Ascending aorta (tissue), 2 donors: ENCODE measurements around the gene CPN2. TPM values are rescaled to one million over a fixed set of nuclear protein-coding genes. Genes with fewer than 3 reads are reported as not detected.

Source experiments
- DNase-seq, 2 donors: peaks; one replicate each; pipeline ENCODE4 v3.0.0-alpha.2; 2019; ENCODE audit warnings: low spot score in 2 of 2
- H3K27ac ChIP-seq, 2 donors: fragments of 200-600 bp; sonication (generic); one replicate each; pipeline ENCODE4 v1.5.1; 2016 to 2017; ENCODE audit warnings: mild to moderate bottlenecking in 1 of 2
- H3K27me3 ChIP-seq: fragments of 200-600 bp; sonication (generic); one replicate; pipeline ENCODE4 v1.5.1; 2017
- H3K36me3 ChIP-seq, 2 donors: fragments of 200-600 bp; sonication (generic); one replicate each; pipeline ENCODE4 v1.5.1; 2016
- H3K4me1 ChIP-seq, 2 donors: fragments of 200-600 bp; sonication (generic); one replicate each; pipeline ENCODE4 v1.5.1; 2016 to 2017; ENCODE audit warnings: mild to moderate bottlenecking in 1 of 2
- H3K4me3 ChIP-seq, 2 donors: fragments of 200-600 bp; sonication (generic); one replicate each; pipeline ENCODE4 v1.5.1; 2016 to 2017; ENCODE audit warnings: mild to moderate bottlenecking in 1 of 2
- H3K9me3 ChIP-seq, 2 donors: fragments of 200-600 bp; sonication (generic); one replicate each; pipeline ENCODE4 v1.5.1; 2016
- CTCF ChIP-seq, 3 experiments: fragments of 200-600 bp in 2 of 3; fragments of 450-650 bp in 1 of 3; sonication (generic) in 2 of 3; IDR thresholded peaks; one replicate each; pipeline ENCODE4 v1.5.1; 2016 to 2019; ENCODE audit warnings: antibody characterized with exemption in 3 of 3, mild to moderate bottlenecking in 1 of 3, moderate library complexity in 1 of 3
- intact Hi-C: fragments of 100-400 bp; cut with DNase I; formaldehyde crosslinking; loops from one replicate; pipeline ENCODE4 v1.15.1; 2023
- total RNA-seq: library from RNA; depleted of rRNA; stranded (reverse); fragments of >200 nt; gene quantifications from one replicate; pipeline ENCODE4 v1.1.0, GENCODE V29; 2016

Gene CPN2
- total RNA-seq, 1 donor from 2014 or later = not detected

- Histone ChIP-seq H3K4me3 (no peak overlapping the region), H3K36me3 (no peaks in the 10 kb centered on the region), H3K9me3 (no peaks in the 10 kb centered on the region), H3K27me3 (no peaks in the 10 kb centered on the region), H3K4me1 (no peaks in the 10 kb centered on the region), H3K27ac (no peak overlapping the region)
- TF ChIP-seq CTCF (IDR thresholded peaks at IDR 0.05) = no peak
- DNase-seq = no peak
- intact Hi-C loops = no loop called here
These were observed 5.1 kb downstream of the CPN2 start for GRCh38 chr3:194346035-194346434.

- no peak overlapping the region for H3K4me3 ChIP-seq
- peak in 1 of 2 donors; percentile 85 for DNase-seq
- H3K27ac ChIP-seq = no peak overlapping the region
- no peaks in the 10 kb centered on the region for H3K9me3 ChIP-seq
- H3K4me1 ChIP-seq = no peaks in the 10 kb centered on the region
- H3K36me3 ChIP-seq = no peaks in the 10 kb centered on the region
- intact Hi-C loops = loop anchor here (1.0 kb wide), 1 partner anchor 11 kb away; no protein-coding TSS in a partner anchor
- TF ChIP-seq CTCF (IDR thresholded peaks at IDR 0.05) = peak; percentile 63 to 97 (median 89)
- H3K27me3 ChIP-seq = no peaks in the 10 kb centered on the region
These were observed 7.1 kb downstream of the CPN2 start for GRCh38 chr3:194344012-194344411.

DNA sequence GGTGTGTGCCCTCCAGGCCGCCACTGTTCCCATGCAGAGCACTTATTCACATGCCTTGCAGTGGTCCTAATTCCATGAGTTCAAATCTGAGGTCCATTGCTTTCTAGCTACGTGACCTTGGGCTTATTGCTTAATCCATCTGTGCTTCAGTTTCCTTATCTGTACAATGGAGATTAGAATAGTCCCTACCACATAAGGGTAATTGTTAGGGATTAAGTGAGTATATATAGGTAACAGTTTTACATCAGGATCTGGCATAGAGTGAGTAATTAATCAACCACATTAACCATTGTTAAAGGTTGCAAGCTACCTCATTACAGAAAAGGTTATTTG lies 7.6 kb downstream of the CPN2 start:
- no peak for DNase-seq
- no peak overlapping the region for H3K27ac ChIP-seq
- no peaks in the 10 kb centered on the region for H3K9me3 ChIP-seq
- no peaks in the 10 kb centered on the region for H3K4me1 ChIP-seq
- H3K36me3 ChIP-seq = no peaks in the 10 kb centered on the region
- H3K4me3 ChIP-seq = no peak overlapping the region
- no peak for TF ChIP-seq CTCF (IDR thresholded peaks at IDR 0.05)
- intact Hi-C loops = no loop called here
- no peaks in the 10 kb centered on the region for H3K27me3 ChIP-seq

DNA sequence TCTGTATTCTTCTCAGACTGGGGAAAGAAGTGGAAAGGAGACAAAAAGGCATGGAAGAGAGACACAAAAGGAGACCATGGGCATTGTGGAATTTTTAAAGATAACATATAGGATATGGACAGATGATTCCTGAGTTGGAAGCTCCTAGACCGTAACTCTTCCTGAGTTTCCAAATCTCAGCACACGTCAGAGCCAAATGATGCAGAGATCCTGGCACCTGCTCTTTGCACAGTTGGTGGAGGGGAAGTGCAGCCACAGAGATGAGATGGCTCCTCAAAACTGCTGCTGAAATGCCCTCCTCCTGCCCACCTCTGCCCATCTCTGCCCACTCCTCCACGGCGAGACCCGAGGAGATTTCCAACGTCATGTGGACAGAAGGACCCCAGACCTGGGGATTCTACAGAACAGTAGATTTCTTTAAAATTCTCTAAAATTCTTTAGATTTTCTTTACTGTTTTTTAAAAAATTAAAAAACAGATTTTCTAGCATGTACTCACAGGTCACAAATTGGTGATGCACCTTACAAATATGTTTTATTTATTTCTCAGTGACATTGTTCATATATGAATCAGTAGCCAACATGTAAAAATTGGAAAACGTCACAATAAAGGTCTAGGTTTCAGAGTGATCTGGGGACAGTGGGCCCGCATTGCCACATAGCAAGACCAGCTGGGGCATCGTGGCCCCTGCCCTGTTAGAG lies 8.1 kb downstream of the CPN2 start:
- Histone ChIP-seq H3K4me3 (no peak overlapping the region), H3K27ac (no peak overlapping the region), H3K4me1 (no peaks in the 10 kb centered on the region), H3K9me3 (no peaks in the 10 kb centered on the region), H3K36me3 (no peaks in the 10 kb centered on the region), H3K27me3 (no peaks in the 10 kb centered on the region)
- no peak for TF ChIP-seq CTCF (IDR thresholded peaks at IDR 0.05)
- intact Hi-C loops = no loop called here
- DNase-seq = no peak

- intact Hi-C loops = no loop called here
- no peak for TF ChIP-seq CTCF (IDR thresholded peaks at IDR 0.05)
These were observed 10.2 kb downstream of the CPN2 start for GRCh38 chr3:194340757-194341400.

More at GRCh38 chr3:194340757-194341400, 10.2 kb downstream of the CPN2 start:
- Histone ChIP-seq H3K4me1 (no peaks in the 10 kb centered on the region), H3K4me3 (no peak overlapping the region), H3K9me3 (no peaks in the 10 kb centered on the region), H3K27me3 (no peaks in the 10 kb centered on the region), H3K36me3 (no peaks in the 10 kb centered on the region), H3K27ac (no peak overlapping the region)
- DNase-seq = no peak
